ENCODE measurements around the gene TIAM1.

GRCh38 chr21:31283025-31283424, 61.0 kb downstream of the TIAM1 start:
- TF ChIP-seq, protein P1, sequence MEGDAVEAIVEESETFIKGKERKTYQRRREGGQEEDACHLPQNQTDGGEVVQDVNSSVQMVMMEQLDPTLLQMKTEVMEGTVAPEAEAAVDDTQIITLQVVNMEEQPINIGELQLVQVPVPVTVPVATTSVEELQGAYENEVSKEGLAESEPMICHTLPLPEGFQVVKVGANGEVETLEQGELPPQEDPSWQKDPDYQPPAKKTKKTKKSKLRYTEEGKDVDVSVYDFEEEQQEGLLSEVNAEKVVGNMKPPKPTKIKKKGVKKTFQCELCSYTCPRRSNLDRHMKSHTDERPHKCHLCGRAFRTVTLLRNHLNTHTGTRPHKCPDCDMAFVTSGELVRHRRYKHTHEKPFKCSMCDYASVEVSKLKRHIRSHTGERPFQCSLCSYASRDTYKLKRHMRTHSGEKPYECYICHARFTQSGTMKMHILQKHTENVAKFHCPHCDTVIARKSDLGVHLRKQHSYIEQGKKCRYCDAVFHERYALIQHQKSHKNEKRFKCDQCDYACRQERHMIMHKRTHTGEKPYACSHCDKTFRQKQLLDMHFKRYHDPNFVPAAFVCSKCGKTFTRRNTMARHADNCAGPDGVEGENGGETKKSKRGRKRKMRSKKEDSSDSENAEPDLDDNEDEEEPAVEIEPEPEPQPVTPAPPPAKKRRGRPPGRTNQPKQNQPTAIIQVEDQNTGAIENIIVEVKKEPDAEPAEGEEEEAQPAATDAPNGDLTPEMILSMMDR (IDR thresholded peaks at IDR 0.05; ENCODE audit: low read depth, low read length, poor library complexity, severe bottlenecking) = no peak
- TF ChIP-seq EZH2phosphoT487 (IDR thresholded peaks at IDR 0.05; ENCODE audit: borderline replicate concordance, low read length) = no peak

All from DOHH2 (cell line).